ENCODE results near the gene INPP5B. TPM values are rescaled to one million over a fixed set of nuclear protein-coding genes. Genes with fewer than 3 reads are reported as not detected.

Gene INPP5B
- total and polyA plus RNA-seq, 2 experiments from 2014 or later: 10.0 to 34.3 TPM

DNA sequence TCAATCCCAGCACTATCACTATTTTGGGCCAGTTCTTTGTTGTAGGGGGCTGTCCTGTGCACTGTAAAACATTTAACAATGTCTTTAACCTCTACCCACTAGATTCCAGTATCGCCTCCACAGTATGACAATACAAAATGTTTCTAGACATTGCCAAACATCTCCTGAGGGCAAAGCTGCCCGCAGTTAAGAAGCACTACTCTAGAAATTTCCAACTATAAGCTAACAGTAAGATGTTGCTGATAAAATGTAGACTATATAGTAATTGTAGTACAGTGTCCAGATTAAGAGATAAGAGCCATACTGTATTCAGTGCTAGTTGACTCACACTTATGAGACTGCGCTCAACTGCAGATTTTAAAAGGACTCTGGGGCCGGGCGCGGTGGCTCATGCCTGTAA, 92.4 kb downstream of the INPP5B start:
- H3K9me3 ChIP-seq (ENCODE audit: low read depth): no peaks in the 10 kb centered on the region
- no peak overlapping the region for H3K27ac ChIP-seq
- TF ChIP-seq EZH2 (IDR thresholded peaks at IDR 0.05; ENCODE audit: insufficient read depth, poor library complexity, severe bottlenecking) (no peak), EZH2phosphoT487 (IDR thresholded peaks at IDR 0.05; ENCODE audit: insufficient read depth, low read depth) (no peak)
- in situ Hi-C loops (cut with MboI): no loop called here
- peaks cover 24% of the 10 kb centered on the region for H3K4me1 ChIP-seq (ENCODE audit: insufficient read depth)
- H3K27me3 ChIP-seq (replicated peaks; ENCODE audit: insufficient read depth): no peaks in the 10 kb centered on the region
- no peaks in the 10 kb centered on the region for H4K20me1 ChIP-seq (ENCODE audit: insufficient read depth)
- H3K4me3 ChIP-seq: no peak overlapping the region
- H3F3A ChIP-seq (ENCODE audit: insufficient read depth): peaks cover 20% of the 10 kb centered on the region
- no peak overlapping the region for H2AFZ ChIP-seq
- peaks cover 100% of the 10 kb centered on the region for H3K79me2 ChIP-seq (ENCODE audit: insufficient read depth)
- no peak for DNase-seq
- peaks cover 22% of the 10 kb centered on the region; the same call in 1 of the 2 replicates for H3K36me3 ChIP-seq (ENCODE audit: low read depth)
- H3K9ac ChIP-seq: no peak overlapping the region
- 98% methylated on average over 6 of the region's 6 CpGs for WGBS, 2 experiments (ENCODE audit: low coverage in 1 of 2, low lambda C conversion rate in 2 of 2, missing lambda C conversion rate in 2 of 2)
- H3K4me2 ChIP-seq (ENCODE audit: unreplicated experiment): no peak overlapping the region
- no peaks in the 10 kb centered on the region for H3K9me2 ChIP-seq (ENCODE audit: insufficient read depth)

- H3K36me3 ChIP-seq (ENCODE audit: low read depth): peaks cover 24% of the 10 kb centered on the region
- H3K9me3 ChIP-seq (ENCODE audit: low read depth): no peaks in the 10 kb centered on the region
- H3K4me2 ChIP-seq (ENCODE audit: unreplicated experiment): no peak overlapping the region
- H4K20me1 ChIP-seq (ENCODE audit: insufficient read depth): no peaks in the 10 kb centered on the region
- H3K4me1 ChIP-seq (ENCODE audit: insufficient read depth): peaks cover 18% of the 10 kb centered on the region
- no peak overlapping the region for H3K27ac ChIP-seq
- H3K79me2 ChIP-seq (ENCODE audit: insufficient read depth): peaks cover 100% of the 10 kb centered on the region
- peaks cover 20% of the 10 kb centered on the region for H3F3A ChIP-seq (ENCODE audit: insufficient read depth)
- H2AFZ ChIP-seq: no peak overlapping the region
- no peak for TF ChIP-seq EZH2 (IDR thresholded peaks at IDR 0.05; ENCODE audit: insufficient read depth, poor library complexity, severe bottlenecking)
- no peak for TF ChIP-seq EZH2phosphoT487 (IDR thresholded peaks at IDR 0.05; ENCODE audit: insufficient read depth, low read depth)
- no peaks in the 10 kb centered on the region for H3K27me3 ChIP-seq (replicated peaks; ENCODE audit: insufficient read depth)
- no peak overlapping the region for H3K4me3 ChIP-seq
- no peaks in the 10 kb centered on the region for H3K9me2 ChIP-seq (ENCODE audit: insufficient read depth)
- no peak overlapping the region for H3K9ac ChIP-seq
- in situ Hi-C loops (cut with MboI): no loop called here
- no peak for DNase-seq
Measured at GRCh38 chr1:37853157-37853556, 93.7 kb downstream of the INPP5B start.

DNA sequence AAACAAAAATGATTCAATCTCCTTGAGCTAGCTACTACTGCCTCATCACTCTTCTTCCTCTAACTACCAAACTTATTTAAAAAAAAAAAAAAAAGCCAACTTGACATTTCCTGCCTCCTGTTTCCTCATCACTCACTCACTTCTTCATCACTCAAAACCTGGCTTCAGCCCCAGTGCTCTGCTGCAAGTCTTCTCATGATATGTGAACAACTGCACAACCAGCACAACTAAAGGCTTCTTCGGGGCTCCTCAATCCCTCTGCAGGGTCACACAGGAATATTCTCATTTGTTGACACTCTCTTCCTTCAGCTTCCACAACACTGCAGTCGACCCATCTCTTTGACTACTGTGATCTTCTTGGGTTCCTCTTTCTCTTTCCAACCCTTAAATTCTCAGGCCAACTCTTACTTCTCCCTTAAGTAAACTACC, 95.1 kb downstream of the INPP5B start:
- Histone ChIP-seq H3F3A (ENCODE audit: insufficient read depth) (peaks cover 20% of the 10 kb centered on the region), H3K4me3 (no peak overlapping the region), H3K9me2 (ENCODE audit: insufficient read depth) (no peaks in the 10 kb centered on the region), H3K4me1 (ENCODE audit: insufficient read depth) (peaks cover 15% of the 10 kb centered on the region), H3K4me2 (ENCODE audit: unreplicated experiment) (no peak overlapping the region), H3K27me3 (replicated peaks; ENCODE audit: insufficient read depth) (no peaks in the 10 kb centered on the region), H3K36me3 (ENCODE audit: low read depth) (peaks cover 18% of the 10 kb centered on the region), H2AFZ (no peak overlapping the region), H3K9me3 (ENCODE audit: low read depth) (no peaks in the 10 kb centered on the region), H4K20me1 (ENCODE audit: insufficient read depth) (no peaks in the 10 kb centered on the region), H3K79me2 (ENCODE audit: insufficient read depth) (peaks cover 100% of the 10 kb centered on the region), H3K27ac (0 out of 2 replicates have a peak overlapping the region, but pooled peaks have one; percentile 19), H3K9ac (no peak overlapping the region)
- TF ChIP-seq EZH2 (IDR thresholded peaks at IDR 0.05; ENCODE audit: insufficient read depth, poor library complexity, severe bottlenecking): no peak
- TF ChIP-seq EZH2phosphoT487 (IDR thresholded peaks at IDR 0.05; ENCODE audit: insufficient read depth, low read depth): no peak
- 95 to 96% methylated on average over 2 of the region's 2 CpGs for WGBS, 2 experiments (ENCODE audit: low coverage in 1 of 2, low lambda C conversion rate in 2 of 2, missing lambda C conversion rate in 2 of 2)
- in situ Hi-C loops (cut with MboI): no loop called here
- peak; percentile 63 for DNase-seq

DNA sequence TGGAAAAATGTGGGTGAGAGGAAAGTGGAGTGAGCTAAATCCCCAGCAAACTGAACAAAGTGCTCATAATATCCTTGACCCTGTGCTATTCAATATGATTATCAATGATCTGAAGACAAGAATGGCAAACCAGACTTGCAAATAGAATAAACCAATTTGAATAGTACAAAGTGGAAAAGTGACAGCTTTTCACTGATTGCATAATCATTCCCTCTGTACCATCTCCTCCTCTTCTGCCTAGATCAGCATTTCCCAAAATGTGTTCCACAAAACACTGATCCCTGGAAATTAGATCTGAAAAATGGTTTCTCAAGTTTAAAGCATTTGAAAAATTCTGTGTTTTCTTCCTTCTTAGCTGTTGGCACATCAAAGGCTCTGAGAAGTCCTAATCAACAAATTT, 95.6 kb downstream of the INPP5B start:
- peaks cover 15% of the 10 kb centered on the region for H3K36me3 ChIP-seq (ENCODE audit: low read depth)
- H3K27ac ChIP-seq: peak overlapping the region; percentile 19; the same call in 1 of the 2 replicates
- no peak overlapping the region for H3K9ac ChIP-seq
- H3K9me3 ChIP-seq (ENCODE audit: low read depth): no peaks in the 10 kb centered on the region
- in situ Hi-C loops (cut with MboI): no loop called here
- H3K4me1 ChIP-seq (ENCODE audit: insufficient read depth): peaks cover 15% of the 10 kb centered on the region
- peaks cover 100% of the 10 kb centered on the region for H3K79me2 ChIP-seq (ENCODE audit: insufficient read depth)
- H3F3A ChIP-seq (ENCODE audit: insufficient read depth): peaks cover 20% of the 10 kb centered on the region
- no peaks in the 10 kb centered on the region for H3K9me2 ChIP-seq (ENCODE audit: insufficient read depth)
- H3K4me3 ChIP-seq: no peak overlapping the region
- no peak overlapping the region for H2AFZ ChIP-seq
- H3K27me3 ChIP-seq (replicated peaks; ENCODE audit: insufficient read depth): no peaks in the 10 kb centered on the region
- no peaks in the 10 kb centered on the region for H4K20me1 ChIP-seq (ENCODE audit: insufficient read depth)
- TF ChIP-seq EZH2 (IDR thresholded peaks at IDR 0.05; ENCODE audit: insufficient read depth, poor library complexity, severe bottlenecking) (no peak), EZH2phosphoT487 (IDR thresholded peaks at IDR 0.05; ENCODE audit: insufficient read depth, low read depth) (no peak)
- no peak for DNase-seq
- H3K4me2 ChIP-seq (ENCODE audit: unreplicated experiment): no peak overlapping the region

DNA sequence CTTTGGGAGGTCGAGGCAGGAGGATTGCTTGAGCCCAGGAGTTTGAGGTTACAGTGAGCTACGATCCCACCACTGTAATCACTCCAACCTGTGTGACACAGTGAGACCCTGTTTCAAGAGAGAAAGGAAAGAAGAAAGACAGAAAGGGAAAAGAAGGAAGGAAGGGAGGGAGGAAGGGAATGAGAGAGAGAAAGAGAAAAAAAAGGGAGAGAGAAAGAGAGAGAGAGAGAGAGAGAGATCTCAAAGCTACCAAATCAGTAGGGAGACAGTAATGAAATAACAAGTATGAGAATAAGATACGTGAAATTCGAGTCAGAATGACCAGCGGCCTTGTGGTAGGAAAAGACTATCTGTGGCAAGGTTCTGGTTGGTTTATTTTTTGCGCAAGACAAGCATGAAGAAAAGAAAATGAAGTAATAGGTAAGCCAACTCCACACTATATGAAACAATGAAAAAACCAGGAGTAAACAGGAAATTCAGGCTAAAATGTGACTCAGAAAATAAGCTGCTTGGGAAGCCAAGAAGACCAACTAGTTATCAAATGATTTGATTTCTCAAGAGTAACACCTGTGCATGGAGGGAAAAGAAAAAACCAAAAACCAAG, 96.4 kb downstream of the INPP5B start:
- Histone ChIP-seq H3K27me3 (replicated peaks; ENCODE audit: insufficient read depth) (no peaks in the 10 kb centered on the region), H3K27ac (no peak overlapping the region), H3F3A (ENCODE audit: insufficient read depth) (peaks cover 20% of the 10 kb centered on the region), H3K79me2 (ENCODE audit: insufficient read depth) (peaks cover 100% of the 10 kb centered on the region), H3K4me3 (no peak overlapping the region), H3K36me3 (ENCODE audit: low read depth) (peaks cover 14% of the 10 kb centered on the region), H3K4me1 (ENCODE audit: insufficient read depth) (peaks cover 15% of the 10 kb centered on the region), H2AFZ (no peak overlapping the region), H3K9ac (no peak overlapping the region), H3K4me2 (ENCODE audit: unreplicated experiment) (no peak overlapping the region), H3K9me2 (ENCODE audit: insufficient read depth) (no peaks in the 10 kb centered on the region), H3K9me3 (ENCODE audit: low read depth) (no peaks in the 10 kb centered on the region), H4K20me1 (ENCODE audit: insufficient read depth) (no peaks in the 10 kb centered on the region)
- no peak for DNase-seq
- in situ Hi-C loops (cut with MboI): no loop called here
- TF ChIP-seq EZH2phosphoT487 (IDR thresholded peaks at IDR 0.05; ENCODE audit: insufficient read depth, low read depth): no peak
- no peak for TF ChIP-seq EZH2 (IDR thresholded peaks at IDR 0.05; ENCODE audit: insufficient read depth, poor library complexity, severe bottlenecking)
- WGBS, 2 experiments (ENCODE audit: low coverage in 1 of 2, low lambda C conversion rate in 2 of 2, missing lambda C conversion rate in 2 of 2): 94 to 97% methylated on average over 6 of the region's 6 CpGs

Measured in GM23248 (cell line).